GM19324 (cell line): ENCODE measurements around the gene KRT13.
"Not testable (repeated sequence)": the region's sequence is repeated elsewhere in the genome, so short reads cannot be mapped to it uniquely, and the experiment has no call there.

Source experiments
- ATAC-seq: cut with Tn5 transposase; IDR thresholded peaks from one replicate; pipeline ENCODE4 v1.9.1; 2021; ENCODE audit warnings: mild to moderate bottlenecking, moderate library complexity; ENCODE audit not compliant: unreplicated experiment, low FRiP score

KRT13 gene

DNA sequence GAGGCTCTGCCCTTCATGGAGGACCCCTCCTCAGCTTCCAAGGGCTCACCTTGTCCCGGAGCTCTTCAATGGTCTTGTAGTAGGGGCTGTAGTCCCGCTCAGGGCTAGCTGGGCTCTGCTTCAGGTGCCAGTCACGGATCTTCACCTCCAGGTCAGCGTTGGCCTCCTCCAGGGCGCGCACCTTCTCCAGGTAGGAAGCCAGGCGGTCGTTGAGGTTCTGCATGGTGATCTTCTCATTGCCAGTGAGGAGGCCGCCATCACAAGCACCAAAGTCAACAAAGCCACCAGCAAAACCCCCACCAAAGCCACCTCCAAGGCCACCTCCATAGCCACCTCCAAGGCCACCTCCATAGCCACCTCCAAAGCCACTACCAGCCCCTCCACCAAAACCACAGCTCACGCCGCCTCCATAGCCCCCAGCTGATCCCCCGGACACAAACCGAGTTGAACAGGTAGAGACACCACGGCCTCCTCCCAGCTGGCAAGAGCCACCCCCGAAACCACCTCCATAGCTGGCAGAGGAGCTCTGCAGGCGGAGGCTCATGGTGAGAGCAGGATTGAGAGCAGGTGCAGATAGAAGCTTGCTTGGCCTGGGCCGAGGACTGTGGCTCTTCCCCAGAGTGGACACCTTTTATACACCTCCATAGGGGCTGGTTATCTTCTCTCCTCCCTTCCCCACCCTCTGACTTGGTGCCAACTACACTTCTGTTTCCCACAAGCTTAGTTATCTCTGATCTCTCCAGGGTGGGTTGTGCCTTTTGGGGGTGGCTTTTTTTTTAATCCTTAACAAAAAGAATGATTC, at the start of gene KRT13:
Gene KRT13 (minus strand): TSS at position 606 of the 802 bp plus-strand sequence. CDS start 62 bp downstream, at position 544.
- no peak for ATAC-seq

DNA sequence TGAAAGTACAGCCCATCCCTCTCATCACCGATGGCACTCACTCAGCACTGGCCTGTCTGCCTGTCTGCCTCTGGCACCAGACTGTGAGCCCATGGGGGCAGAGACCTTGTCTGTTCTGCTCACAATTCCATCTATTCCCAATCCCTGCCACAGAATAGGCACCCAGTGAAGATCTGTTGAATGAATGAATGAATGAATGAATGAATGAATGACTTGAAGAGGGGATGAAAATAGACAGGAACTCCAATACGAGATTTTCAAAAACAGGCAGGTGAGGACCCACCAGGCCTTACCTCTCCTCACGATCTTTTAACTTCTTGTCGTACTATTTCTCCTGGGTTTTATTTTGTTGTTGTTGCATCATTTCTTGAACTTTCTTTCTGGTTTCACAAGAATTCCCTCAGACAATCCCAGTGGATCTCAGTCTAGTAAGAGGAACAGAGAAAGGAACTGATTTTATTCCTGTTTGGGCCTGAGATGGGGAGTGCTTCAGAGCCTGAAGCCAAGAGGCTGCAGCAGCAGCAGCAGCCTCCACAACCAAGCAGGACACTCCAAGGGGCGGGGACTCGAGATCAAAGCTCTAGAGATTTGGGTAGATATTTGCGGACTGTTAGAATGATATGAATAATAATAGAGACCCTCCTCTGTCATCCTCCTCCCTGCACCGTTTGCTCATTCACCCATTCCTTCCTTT, 48.7 kb upstream of the KRT13 start:
- no peak for ATAC-seq

DNA sequence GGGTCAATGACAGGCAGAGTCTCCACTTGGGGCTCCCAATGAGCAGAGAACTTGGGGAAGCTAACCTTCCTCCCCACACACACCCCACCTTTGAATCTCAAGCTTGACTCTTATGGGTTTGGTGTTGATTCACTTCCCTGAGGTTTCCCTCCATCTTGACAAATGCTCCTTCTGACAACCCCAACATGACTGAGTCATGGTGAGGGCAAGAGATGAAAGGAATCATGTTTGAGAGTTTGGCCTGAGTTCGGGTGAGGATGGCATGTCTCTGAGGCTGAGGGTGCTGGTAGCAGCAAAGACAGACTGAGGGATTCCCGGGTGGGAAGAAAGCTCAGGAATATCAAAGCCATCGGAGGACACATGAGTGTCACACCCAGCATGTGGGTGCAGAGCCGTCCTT, 47.8 kb upstream of the KRT13 start:
- ATAC-seq: no peak

DNA sequence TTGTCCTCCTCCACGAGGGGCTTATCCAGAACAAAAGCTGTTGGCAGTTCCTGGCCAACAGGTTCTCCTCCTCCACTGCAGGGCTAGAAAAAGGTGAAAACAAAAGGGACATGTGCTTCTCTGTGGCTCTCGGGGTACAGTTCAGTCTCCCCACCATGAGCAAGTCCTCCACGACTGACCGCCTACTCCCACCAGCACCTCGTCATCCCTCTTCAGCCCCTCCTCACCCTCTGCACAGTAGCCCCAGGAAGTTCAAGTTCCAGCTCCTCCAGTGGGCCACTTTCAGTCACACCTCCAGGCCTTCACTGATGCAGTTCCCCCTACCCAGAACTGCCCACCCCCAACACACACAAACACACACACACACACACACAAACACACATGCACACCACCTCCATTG, 47.0 kb upstream of the KRT13 start:
- ATAC-seq: no peak

DNA sequence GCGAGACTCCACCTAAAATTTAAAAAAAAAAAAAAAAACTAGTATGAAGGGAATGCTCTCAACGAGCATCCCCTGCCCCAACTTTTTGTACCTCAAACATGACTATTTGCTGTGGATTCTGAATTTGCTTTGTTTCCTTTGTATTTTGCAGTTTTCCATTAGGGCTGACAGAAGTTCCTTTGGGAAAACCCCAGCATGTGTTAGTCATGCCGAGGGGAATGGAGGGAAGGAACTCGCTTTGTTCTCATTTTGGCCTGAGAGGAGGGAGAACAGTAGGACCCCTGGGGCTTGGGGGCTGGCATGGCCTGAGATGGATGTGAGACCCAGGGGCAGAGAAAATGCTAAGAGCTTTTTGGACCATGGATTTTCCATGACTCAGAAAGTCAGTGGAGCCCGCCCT, 46.0 kb upstream of the KRT13 start:
- ATAC-seq: no peak

DNA sequence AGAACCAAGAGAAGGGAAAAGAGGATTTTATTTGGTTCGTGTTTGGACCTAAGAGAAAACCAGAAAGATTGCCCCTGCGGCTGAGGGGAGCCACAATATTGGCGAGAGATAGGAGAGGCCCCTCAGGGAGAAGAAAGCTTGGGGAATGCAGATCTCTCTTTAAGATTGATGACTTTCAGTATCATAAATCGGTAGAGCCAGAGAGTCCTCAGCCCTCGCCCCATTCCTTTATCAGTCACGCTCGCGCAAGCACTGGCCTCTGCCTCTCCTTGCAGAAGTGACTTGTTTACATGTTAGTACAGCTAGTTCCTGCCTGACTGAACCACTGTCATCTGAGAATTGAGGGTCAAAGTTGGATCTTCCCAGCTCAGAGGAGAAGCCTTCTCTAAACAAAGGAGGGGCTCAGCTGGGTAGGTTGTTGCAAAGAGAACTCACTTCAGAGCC, 44.2 kb upstream of the KRT13 start:
- ATAC-seq: no peak

DNA sequence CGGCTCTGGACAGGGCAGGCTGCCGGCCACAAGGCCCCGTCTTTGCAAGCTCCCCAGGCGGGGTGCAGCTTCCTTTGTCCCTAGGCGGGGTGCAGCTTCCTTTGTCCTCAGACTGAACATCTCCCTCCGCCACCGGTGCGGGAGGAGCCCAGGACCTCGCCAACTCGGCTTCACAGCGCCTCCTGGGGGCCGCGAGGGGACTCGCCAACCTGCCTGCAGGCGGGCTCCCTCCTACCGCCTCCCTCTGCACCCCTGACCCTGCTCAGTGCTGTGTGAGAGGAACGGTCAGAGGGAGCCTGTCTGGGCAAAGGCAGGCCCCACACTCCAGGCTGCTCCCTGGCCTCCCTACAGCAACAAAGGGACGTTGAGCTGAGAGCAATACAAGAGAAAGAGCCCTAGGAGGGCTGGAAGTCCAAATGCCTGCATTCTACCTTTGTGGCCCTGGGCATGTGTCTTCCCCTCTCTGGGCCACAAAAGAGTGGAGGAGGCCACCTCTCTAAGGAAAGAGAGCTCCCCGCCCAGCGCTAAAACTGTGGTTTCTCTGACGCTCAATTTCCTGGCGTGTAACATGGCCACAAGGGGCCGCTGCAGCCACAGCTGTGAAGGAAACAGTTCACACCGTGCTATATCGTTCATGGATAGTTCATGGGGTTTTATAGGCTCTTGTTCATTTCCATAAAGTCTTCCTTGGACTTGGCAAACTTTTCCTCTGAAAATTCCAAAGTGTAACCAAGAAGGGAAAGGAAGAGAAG, 43.6 kb upstream of the KRT13 start:
- ATAC-seq: no peak

DNA sequence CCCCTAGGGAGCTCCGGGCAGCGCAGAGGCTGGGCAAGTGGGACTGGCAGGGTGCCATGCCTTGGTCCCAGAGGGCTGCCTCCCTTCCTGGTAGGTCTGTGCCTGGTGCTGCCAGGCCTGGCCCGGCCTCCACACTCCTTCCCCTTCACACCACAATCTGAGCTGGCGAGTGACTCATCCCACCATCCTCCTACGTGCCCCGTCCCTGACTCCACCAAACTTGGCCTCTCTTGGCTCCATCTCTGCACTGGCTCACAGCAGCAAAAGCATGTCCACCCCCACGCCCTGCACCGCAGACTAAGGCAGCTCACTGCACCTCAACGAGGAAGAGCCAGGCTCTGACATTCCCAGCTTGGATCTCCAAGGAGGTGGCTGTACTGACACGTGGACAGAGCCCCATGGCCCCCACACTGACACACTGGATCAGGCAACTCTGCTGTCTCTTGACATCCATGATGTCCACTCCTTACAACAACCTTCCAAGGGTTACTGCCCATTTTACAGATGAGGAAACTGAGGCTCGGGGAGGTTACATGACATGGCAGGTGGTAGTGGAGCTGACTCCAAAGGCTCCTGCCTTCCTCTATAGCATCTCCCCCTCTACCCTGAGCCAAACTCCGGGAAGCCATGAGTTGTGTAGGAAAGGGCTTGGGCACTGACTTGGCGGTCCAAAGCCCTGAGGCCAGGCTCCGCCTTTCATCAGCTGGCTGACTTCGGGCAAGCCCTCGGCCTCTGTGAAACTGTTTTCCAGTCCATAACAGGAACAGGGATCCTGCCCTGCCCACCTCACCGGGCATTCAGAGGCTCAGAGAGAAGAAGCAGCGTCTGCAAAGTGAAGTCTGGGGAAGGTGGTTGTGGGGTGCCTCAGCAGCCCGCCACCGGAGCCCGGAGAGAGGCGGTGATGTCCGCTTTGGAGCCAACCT, 42.8 kb upstream of the KRT13 start:
- no peak for ATAC-seq

DNA sequence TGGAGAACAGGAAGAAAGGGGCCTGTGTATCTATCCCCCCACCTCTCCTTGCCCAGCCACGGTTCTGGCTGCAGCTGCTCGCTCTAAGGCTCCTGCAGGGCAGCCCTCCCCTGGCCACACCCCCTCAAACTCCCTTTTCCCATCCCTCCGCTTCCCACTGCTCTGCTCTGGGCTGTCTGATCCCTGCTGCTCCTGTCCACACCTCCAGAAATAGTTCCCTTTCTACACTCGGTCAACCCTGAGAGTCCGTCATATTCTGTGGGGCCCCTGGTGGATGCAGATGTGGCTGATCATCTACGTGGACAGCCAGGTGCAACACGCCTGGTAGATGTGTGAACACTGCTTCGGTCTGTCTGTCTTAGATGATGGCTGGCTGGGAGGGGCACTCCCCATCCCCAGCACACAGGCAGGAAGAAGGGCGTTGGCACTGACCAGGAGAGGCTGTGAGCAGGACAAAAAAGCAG, 42.0 kb upstream of the KRT13 start:
- ATAC-seq: no peak

DNA sequence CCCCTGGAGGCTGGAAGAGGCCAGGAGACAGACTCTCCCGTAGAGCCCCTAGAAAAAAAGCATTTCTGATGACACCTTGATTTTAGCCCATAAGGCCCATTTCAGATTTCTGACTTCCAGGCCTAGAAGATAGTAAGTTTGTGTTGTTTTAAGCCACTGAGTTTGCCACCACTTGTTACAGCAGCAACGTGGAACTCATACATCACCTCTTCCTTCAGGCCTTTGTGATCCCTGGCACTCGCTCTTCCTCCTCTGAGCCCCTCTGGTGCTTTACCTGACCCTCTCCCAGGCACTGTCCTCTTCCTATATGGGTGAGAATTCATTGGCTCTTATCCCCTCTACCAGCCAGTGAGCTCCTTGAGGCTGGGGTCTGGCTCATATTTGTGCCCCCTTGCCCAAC, 41.4 kb upstream of the KRT13 start:
- no peak for ATAC-seq

DNA sequence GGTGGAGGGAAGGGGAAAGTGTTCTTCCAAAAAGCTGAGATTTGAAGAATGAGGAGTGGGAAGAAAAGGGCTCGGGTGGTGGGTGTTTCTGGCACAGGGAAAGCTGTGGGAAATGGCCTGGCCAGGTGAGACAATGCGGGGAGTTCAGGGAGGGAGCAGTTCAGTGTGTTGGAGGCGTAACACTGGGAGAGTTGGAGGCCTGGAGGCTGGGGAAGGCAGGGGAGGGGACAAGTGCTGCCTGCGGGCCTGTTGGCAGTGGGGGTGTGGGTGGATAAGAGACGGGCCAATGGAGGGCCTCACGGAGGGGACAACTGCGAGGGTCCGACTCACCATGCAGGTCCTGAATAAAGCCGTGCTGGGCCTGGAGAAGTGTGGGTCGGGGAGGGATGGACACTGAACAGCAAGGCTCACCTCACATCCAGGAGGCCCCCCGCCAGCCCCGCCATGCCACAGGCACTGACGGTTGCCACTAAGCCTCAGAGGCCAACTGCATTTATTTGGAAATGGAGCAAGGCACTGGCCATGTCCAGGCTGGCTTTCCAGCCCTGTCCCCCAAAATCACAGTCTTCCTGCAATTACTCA, 40.5 kb upstream of the KRT13 start:
- no peak for ATAC-seq

DNA sequence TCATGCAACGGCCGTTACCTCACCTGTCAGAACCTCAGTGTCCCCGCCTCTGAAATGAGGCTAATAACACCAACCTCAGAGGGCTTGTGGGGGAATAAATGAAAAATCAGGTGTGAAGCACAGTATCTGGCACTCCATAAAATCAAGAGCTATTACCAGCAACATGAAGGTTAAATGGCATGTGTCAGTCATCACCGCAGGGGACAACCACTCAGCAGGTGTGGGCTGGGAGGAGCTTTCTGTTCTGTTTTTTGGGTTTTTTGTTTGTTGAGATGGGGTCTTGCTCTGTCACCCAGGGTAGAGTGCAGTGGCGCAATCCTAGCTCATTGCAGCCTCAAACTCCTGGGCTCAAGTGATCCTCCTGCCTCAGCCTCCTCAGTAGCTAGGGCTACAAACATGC, 39.5 kb upstream of the KRT13 start:
- no peak for ATAC-seq

DNA sequence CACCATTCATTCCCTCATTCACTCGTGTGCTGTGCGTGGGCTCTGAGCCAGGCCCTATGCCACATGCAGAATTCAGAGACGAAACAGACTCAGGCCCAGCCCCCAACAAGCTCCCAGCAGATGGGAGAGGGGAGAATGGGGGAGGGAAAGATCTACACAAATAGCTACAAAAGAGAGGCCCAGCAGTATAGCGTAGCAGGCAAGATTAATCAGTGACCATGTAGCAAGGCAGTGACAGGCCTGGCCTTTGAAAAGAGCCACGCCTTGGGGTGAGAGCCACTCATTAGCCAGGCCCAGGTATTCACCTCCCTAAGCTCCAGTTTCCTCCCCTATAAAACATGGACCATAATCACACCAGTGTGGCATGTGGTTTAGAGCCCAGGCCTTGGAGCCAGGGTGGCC, 39.1 kb upstream of the KRT13 start:
- no peak for ATAC-seq

DNA sequence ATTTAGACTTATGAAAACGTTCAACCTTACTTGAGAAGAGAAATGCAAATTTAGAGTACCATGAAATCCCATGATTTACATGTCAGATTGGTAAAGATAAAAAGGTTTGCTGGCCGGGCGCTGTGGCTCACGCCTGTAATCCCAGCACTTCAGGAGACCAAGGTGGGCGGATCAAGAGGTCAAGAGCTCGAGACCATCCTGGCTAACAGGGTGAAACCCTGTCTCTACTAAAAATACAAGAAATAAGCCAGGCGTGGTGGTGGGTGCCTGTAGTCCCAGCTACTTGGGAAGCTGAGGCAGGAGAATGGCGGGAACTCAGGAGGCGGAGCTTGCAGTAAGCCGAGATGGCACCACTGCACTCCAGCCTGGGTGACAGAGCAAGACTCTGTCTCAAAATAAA, 37.4 kb upstream of the KRT13 start:
- ATAC-seq: not testable (repeated sequence)

DNA sequence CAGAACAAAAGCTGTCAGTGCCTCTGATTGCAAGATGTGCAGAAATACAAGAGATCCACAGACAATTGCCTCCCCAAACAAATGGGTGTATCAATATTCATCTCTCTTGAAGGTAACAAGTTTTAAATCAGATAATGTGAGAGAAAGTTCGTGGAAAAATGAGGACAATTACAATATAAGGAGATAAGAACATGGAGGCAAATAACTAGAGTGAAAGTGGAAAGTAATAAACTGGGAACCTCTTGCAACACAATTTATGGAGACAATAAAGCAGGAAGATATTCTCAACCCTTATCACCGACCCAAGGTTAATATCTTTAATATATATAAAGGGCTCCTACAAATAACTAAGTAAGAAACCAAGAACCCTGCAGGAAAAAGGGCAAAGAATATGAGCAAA, 36.9 kb upstream of the KRT13 start:
- no peak for ATAC-seq

DNA sequence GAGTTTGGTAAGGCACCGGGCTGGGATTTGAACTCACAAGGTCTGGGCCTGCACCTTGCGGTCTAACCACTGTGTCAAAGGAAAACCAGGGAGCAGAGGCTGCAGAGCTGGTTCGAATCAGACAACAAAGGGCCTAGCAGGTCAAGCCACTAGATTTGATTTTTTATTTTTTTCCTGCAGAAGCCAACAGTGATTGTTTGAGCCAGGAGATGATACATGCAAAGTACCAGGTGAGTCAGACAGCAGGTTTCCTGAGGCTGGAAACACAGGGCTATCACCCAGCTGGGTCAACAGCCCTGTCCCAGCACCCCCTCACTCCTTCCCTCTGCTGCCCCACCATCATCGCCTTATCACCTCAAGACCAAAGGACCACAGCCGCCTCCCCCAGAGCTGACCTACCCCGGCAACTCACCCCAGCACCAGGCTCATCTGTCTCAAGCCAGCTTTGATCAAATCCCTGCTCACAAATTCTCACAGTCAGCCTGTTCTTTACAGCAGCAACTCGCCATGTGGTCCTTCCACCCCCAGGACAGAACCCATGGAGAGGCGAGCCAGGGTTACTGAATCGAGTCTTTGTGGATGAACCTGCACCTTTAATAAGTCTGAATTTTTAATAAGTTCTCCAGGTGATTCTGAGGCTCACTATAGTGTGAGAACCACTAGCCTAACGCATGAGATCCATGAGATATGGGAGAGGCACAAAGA, 35.7 kb upstream of the KRT13 start:
- no peak for ATAC-seq

DNA sequence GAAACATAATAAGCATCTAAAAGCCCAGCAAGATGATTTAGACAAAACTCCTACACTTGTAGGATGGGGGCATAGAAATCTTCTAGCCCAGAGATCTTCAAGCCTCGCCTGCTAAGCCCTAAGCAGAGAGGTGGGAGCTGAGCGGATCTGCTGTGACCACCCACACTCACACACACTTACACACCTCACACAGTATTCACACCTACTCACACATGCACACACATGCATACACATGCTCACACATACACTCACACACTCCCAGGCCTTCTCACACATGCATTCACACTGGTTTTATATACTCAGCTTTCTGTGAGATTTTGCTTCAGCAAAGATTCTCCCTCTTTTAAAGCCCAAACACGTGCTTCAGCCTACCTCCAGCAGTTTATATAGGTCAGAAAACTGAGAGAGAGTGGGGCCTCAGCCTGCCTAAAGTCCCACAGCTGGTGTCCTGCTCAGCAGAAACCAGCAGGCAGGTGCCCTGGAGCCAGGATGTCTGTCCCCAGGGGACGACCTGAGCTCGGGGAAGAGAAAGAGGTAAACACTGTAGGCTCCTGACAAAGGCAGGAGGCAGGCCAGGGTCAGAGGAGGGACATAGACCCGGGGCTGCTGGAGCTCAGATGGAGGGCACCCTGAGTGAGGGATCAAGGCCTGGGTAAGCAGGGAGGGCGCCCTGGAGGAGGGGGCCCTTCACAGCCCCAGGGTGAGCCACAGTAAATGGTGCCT, 34.7 kb upstream of the KRT13 start:
- ATAC-seq: no peak

DNA sequence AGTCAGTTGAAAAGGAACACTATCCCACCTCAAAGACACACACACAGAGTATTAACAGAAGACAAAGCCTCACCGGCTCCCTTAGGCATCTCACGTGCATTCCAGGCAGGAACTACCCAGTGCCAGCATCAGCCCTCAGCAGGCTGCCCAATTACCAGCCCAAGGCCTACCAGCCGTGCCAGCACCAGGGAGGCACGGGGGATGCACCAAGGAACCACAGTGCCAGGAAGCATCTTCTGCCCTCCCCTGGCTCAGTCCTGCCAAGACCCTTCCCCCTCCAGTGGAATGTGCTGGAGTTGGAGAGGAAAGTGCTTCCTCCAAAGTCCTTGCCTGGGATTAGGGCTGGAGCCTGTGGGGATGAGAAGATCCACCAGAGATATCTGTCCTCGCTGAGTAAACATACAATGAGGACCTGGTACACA, 33.7 kb upstream of the KRT13 start:
- no peak for ATAC-seq
